Esophagus muscularis mucosa (tissue), 4 donors: Measurements from ENCODE around the gene VAV1.

Experiments
- EP300 ChIP-seq: sonication (generic); formaldehyde crosslinking; IDR thresholded peaks from one replicate; pipeline ENCODE4 v1.6.1; 2017; ENCODE audit warnings: antibody characterized with exemption
- POLR2A ChIP-seq: fragments of 450-650 bp; IDR thresholded peaks from one replicate; pipeline ENCODE4 v1.6.1; 2017; ENCODE audit warnings: antibody characterized with exemption, moderate library complexity, mild to moderate bottlenecking, low read depth
- POLR2AphosphoS5 ChIP-seq, 2 donors: sonication (generic); formaldehyde crosslinking; IDR thresholded peaks; one replicate each; pipeline ENCODE4 v1.6.1; 2017; ENCODE audit warnings: antibody characterized with exemption in 2 of 2
- TF ChIP-seq, protein P1 (sequence below), 3 experiments: fragments of 200-600 bp in 2 of 3; fragments of 450-650 bp in 1 of 3; sonication (generic) in 2 of 3; IDR thresholded peaks; one replicate each; pipeline ENCODE4 v1.5.1; 2017 to 2019; ENCODE audit warnings: antibody characterized with exemption in 3 of 3, mild to moderate bottlenecking in 2 of 3, moderate library complexity in 1 of 3

DNA sequence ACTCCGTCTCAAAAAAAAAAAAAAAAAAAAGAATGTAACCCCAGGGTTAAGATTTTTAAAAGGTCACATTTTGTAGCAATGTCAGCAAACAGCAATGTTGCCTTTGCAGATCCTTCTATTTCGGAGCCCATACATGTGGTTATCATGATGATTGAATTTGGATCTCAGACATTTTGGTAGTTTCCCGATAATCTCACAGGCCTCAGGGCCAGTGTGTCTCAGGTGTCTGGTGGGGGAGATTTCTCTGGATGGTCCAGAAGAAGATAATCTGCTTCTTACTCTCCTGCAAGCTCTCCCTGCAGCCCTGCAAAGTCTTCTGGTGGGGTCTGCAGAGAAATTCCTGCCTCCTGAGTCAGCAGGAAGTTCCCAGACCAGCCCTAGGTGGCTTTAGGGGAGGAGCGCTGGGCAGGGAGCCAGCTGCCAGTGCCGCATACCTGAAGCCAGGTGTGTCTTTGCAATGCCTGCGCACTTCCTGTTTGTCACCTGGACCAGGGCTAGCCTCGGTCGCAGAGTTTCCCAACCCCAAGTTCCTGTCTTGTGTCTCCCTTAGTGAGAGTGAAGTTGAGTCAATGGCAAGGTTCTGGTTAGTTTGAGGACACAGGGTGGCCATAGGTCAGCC is 6.7 kb upstream of the VAV1 start:
- TF ChIP-seq, protein P1, sequence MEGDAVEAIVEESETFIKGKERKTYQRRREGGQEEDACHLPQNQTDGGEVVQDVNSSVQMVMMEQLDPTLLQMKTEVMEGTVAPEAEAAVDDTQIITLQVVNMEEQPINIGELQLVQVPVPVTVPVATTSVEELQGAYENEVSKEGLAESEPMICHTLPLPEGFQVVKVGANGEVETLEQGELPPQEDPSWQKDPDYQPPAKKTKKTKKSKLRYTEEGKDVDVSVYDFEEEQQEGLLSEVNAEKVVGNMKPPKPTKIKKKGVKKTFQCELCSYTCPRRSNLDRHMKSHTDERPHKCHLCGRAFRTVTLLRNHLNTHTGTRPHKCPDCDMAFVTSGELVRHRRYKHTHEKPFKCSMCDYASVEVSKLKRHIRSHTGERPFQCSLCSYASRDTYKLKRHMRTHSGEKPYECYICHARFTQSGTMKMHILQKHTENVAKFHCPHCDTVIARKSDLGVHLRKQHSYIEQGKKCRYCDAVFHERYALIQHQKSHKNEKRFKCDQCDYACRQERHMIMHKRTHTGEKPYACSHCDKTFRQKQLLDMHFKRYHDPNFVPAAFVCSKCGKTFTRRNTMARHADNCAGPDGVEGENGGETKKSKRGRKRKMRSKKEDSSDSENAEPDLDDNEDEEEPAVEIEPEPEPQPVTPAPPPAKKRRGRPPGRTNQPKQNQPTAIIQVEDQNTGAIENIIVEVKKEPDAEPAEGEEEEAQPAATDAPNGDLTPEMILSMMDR (IDR thresholded peaks at IDR 0.05), result no peak
- TF ChIP-seq POLR2A, result no peak
- TF ChIP-seq POLR2AphosphoS5 (IDR thresholded peaks at IDR 0.05), result no peak
- TF ChIP-seq EP300, result no peak
